GM21825 (cell line): ENCODE data around the gene EPHX1.

Experiments
- ATAC-seq: cut with Tn5 transposase; IDR thresholded peaks from one replicate; pipeline ENCODE4 v1.9.1; 2021; ENCODE audit warnings: mild to moderate bottlenecking, moderate library complexity; ENCODE audit not compliant: unreplicated experiment

The EPHX1 gene

DNA sequence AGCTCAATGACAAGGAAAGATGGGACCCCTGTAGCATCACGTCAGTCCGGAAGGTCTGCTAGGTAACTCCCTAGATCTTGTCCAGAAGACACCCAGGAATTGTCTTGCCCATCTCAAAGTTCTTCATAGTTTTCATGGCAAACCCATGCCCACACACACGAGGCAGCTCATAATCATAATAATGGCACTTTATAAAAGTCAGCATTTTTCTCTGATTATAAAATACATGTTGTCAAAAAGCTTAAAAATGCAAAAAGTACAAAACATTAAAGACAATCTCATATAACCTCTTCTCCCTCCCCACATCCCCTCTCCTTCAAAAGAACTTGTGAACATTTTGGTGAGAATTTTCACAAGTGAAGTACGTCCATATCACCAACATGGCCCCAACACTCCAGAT lies 30.8 kb downstream of the EPHX1 start:
- no peak for ATAC-seq

DNA sequence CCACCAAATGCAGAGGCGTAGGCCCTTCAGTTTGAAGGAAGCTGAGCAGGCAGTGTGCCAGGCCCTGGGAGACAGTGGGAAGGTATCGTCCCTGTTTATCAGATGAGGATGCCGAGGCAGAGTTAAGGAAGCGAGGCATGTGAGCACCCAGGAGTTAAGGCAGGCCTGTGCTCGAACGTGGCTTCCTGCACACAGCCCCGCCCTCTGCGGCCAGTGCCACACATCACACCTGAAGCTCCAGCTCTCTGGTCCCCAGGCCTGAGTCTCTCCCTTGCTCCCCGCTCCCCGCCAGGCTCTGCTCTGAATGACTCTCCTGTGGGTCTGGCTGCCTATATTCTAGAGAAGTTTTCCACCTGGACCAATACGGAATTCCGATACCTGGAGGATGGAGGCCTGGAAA lies 32.1 kb downstream of the EPHX1 start:
- ATAC-seq, result no peak

DNA sequence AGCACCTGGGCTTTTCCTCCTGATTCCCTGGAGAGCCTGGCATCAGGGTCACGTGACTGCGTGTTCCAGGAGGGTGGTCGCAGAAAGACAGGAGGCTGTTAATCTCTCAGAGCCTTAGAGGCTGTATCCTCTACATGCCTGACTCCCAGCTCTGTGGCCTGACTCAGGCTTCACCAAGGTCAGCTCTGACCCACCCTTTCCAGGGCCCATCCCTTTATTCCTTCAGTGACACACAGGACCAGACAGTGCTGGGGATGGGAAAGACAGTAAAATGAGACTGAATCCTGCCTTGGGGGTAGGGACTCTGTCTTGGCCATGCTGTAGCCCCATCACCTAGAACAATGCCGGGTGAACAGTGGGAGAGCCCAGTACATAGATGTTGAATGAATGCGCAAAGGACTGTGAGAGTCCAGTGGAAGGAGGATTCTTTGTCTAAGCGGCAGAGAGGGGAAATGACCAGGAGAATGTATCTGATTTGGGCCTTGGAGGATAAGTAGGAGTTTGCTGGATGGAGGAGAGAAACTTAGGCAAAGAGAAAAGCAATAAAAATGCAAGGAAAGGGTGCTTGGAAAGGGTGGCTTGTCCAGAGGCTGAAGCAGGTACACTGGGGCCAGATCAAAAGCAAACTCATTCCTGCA lies 33.0 kb downstream of the EPHX1 start:
- no peak for ATAC-seq

- ATAC-seq, result no peak
Measured at GRCh38 chr1:225843426-225843795, 33.5 kb downstream of the EPHX1 start.

- ATAC-seq, result no peak
Measured at GRCh38 chr1:225844236-225845061, 34.5 kb downstream of the EPHX1 start.

DNA sequence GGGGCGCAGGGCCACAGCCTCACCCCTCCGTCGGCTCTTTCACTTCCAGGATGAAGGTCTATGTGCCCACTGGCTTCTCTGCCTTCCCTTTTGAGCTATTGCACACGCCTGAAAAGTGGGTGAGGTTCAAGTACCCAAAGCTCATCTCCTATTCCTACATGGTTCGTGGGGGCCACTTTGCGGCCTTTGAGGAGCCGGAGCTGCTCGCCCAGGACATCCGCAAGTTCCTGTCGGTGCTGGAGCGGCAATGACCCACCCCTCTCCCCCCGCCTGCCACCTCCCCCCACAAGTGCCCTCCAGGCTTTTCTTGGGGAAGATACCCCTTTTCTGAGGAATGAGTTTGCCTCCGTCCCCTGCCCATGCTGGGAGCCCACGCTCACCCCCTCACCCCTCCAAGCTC lies 35.2 kb downstream of the EPHX1 start:
- no peak for ATAC-seq

DNA sequence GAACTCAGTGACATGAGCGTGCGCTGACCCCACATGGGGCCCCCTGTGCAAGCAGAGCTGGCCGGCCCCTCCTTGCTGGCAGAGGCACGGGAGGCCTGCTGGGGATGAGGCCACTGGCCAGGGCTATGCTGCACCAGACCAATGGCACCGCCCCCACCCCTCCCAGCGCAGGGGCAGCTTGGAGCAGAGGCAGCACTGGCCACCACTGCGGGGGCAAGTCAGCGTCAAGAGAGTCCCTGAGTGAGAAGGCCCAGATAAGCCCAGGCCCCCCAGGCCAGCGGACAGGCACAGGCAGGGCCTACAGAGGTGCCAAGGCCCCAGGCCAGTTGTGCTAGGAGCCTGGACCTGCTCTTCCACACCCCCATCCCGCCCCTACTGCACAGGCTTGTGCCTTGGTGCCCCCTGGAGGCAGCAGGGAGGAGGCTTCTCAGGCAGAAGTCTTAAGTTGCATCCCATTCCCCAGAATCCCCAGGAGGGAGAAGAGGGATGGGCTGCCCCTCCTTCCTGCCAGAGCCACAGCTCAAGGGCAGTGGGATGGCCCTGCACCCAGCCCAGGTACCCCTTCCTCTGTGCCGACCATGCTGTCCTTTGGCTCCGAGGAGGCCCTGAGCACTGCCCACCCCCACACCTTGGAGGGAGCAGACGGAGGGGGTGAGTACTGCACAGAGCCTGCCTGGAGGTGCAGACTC lies 35.8 kb downstream of the EPHX1 start:
- ATAC-seq, result no peak

DNA sequence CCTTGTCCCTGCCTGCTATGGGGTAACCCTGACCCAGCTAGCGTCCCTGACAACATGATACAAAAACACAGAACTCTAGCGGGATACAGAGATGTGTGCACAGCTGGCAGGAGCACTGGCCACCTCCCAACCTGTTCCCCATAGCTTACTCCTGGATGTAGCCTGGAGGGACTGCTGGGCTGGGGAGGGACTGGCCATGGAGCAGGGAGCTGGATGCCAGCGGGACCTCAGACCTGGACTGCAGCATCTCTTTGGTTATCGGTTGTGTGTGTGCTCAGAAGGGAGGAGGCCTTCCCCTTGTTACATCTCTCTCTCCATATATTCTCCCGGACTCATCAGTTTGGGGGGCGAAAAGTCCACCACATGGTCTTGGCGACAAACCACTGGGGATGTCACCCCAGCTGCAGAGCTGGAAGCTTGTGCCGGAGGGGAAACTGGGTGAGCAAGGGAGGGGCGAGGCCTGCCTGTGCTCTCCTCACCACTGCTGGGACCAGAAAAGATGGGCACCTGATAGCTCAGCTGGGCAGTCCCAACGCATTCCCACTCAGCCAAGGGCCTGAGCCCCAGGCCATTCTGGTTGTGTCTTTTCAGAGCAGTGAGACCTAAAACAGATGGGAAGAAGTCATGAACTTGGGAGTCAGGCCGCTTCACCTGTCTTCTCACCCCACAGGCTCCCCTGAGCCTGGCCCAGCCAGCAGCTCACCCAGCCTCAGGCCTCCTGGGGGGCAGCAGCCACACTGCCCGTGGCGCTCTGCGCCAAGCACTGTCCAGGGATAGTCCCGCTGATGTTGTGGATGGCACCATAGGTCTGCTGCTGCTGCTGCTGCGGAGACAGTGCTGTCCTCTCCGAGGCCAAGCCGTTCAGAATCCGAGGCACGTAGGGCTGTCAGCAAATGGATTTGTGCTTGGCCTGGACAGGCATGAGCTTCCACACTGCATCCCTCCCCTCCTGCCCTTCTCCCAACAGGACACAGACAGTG lies 36.7 kb downstream of the EPHX1 start:
- ATAC-seq, result no peak

GRCh38 chr1:225847610-225848009 lies 37.7 kb downstream of the EPHX1 start:
- ATAC-seq, result peak; percentile 2

DNA sequence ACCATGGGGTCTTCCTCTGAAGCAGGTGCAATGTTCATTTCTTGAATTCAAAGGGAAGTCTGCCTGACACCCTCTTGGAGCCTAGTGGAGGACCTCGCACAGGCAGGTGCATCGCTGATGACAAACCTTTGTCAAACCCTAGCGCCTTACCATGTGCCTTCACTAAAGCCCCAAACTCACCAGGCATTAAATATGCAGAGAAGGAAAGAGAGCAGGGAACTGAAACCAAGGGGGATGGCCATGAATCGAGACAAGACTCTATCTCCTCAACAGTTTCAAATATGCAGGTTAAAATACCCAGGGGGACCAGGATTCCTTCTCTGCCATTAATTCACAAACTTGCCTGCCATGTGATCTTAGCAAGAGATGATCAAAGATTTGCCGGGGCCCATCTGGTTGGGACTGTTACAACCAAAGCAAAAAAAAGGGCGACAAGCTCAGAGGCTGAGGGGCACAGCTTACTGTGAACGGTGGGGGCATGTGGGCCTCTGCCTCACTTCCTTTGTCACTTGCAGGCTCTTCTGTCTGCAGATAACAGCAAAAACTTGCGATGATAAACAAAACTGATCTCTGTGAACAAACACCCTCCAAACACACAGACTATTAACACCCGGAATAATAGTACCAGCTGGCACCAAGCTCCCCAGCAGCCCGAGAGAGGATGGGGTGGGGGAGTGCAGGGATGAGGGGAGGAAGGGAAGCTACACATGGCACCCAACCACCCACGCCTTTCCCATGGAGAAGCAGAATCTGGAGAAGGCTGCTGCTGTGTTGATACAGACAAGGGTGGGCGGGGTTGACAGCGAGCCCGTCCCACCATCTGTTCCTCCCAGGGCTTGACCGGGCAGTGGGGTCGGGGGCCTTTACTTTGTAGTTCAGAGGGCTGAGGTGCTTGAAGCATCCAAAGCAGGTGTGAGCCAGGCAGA lies 38.4 kb downstream of the EPHX1 start:
- peak; percentile 67 for ATAC-seq

DNA sequence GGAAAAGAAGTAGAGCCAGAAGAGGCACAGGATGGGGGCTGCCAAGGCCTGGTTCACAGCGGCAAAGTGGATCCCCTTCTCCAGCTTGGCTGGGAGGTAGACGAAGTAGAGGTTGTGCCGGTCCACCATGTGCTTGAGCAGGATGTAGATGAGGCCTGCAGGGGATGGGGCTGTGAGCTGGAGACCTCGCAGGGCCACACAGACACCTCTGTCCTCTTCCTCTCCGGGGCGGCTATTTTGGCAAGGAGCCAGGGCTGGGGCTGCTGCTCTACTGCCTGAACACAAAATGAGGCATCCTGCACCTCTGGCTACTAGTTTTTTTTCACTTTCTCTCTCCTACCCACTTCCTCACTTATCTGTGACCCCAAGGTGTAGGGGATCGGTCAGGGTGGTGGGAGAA lies 40.0 kb downstream of the EPHX1 start:
- ATAC-seq, result no peak

- no peak for ATAC-seq
Measured at GRCh38 chr1:225850370-225850769, 40.4 kb downstream of the EPHX1 start.

- peak; percentile 47 for ATAC-seq
Measured at GRCh38 chr1:225851805-225852204, 41.9 kb downstream of the EPHX1 start.

GRCh38 chr1:225852413-225853124 lies 42.6 kb downstream of the EPHX1 start:
- ATAC-seq, result no peak

- ATAC-seq, result no peak
Measured at GRCh38 chr1:225853441-225853840, 43.5 kb downstream of the EPHX1 start.

DNA sequence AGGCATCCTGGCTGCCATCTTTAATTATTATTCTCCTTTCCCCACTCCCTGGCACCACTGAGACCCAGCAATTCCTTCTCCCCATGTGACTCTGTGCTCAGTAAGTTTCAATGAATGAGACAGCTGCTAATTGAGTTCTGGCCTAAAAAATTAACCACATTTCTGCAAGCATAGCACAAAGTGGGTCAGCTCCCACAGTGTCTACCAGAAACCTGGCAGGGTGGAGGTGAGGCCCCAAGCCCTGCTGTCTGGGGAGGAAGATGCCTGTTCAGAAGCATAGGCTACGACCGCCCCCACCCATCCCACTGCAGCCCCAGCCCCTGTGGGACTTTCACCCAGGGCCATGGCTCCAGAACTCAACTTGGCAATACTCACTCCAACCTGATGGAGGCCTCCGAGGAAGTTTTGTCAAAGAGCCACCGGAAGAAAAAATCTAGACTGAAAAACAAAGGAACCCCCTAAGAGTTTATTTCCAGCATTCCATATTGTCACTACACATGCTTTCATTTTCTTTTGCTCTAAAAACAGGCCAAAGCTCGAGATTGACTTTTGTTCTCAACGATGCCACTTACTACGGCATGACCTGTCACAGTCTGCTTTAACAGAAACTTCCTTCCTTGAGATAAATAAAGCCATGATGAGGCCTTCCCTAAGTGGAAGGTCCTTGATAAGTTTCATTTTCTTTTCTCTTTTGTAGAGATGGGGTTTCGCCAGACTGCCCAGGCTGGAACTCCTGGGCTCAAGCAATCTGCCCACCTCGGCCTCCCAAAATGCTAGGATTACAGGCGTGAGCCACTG lies 45.8 kb downstream of the EPHX1 start:
- no peak for ATAC-seq

GRCh38 chr1:225857256-225857655 lies 47.3 kb downstream of the EPHX1 start:
- no peak for ATAC-seq

DNA sequence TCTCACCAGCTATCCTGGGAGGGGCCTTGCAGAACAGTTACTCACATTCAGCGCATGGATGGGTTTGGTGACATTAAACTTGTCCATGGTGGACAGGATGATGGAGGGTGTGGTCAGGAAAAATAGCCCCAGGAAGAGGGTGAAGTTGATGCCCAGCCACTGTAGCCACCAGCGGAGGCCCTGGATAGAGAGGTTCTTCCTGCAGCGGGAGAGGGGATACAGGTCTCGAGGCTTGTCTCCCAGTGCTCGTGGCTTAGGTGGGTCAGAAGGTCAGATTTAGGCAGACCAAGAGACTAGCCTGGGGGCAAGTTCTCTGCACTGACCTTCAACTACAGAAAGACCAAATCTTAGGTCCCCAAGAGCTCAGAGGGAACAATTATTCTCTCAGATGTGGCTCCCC lies 49.2 kb downstream of the EPHX1 start:
- ATAC-seq, result no peak
